Transverse colon (tissue), 3 donors: Measurements from ENCODE around the gene UBR3.

Experiments
- POLR2A ChIP-seq: fragments of 450-650 bp; IDR thresholded peaks from one replicate; pipeline ENCODE4 v1.6.1; 2016; ENCODE audit warnings: antibody characterized with exemption, mild to moderate bottlenecking, moderate library complexity
- TF ChIP-seq, protein P1 (sequence below), 5 experiments: fragments of 200-600 bp in 3 of 5; fragments of 450-650 bp in 2 of 5; sonication (generic) in 3 of 5; IDR thresholded peaks; 1 replicate in 2 of 5; 2 replicates in 3 of 5; pipeline ENCODE4 v1.5.1; 2016 to 2017; ENCODE audit warnings: antibody characterized with exemption in 5 of 5, inconsistent platforms in 3 of 5, mild to moderate bottlenecking in 2 of 5, moderate library complexity in 1 of 5

DNA sequence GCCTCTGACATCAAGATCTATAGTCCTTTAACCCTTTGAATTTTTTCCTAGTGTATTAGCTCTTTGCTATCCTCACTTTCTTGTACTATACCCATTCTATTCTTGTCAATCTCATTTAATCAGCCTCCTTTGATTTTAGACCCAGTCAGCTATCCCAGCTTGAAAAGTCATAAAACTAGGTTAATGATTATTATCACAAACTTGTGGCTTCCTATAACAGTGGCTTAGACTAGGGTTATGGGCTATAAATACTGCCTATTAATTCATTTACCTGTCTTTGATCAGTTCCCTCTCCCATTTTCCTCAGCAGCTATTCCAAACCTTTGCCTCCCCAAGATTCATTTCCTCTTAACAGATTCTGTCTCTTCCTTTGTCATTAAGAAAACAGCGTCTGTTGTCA, 174.8 kb downstream of the UBR3 start:
- no peak for TF ChIP-seq POLR2A
- TF ChIP-seq, protein P1, sequence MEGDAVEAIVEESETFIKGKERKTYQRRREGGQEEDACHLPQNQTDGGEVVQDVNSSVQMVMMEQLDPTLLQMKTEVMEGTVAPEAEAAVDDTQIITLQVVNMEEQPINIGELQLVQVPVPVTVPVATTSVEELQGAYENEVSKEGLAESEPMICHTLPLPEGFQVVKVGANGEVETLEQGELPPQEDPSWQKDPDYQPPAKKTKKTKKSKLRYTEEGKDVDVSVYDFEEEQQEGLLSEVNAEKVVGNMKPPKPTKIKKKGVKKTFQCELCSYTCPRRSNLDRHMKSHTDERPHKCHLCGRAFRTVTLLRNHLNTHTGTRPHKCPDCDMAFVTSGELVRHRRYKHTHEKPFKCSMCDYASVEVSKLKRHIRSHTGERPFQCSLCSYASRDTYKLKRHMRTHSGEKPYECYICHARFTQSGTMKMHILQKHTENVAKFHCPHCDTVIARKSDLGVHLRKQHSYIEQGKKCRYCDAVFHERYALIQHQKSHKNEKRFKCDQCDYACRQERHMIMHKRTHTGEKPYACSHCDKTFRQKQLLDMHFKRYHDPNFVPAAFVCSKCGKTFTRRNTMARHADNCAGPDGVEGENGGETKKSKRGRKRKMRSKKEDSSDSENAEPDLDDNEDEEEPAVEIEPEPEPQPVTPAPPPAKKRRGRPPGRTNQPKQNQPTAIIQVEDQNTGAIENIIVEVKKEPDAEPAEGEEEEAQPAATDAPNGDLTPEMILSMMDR (IDR thresholded peaks at IDR 0.05) = no peak
